ENCODE data around the gene MLH1. TPM values are rescaled to one million over a fixed set of nuclear protein-coding genes. Genes with fewer than 3 reads are reported as not detected.

MLH1 gene
- total and polyA plus RNA-seq, 2 donors (not counting 1 experiment from before 2014, with no cell fraction given) = 34.4 to 62.3 TPM

- Histone ChIP-seq H3K27me3 (ENCODE audit: control insufficient read depth, insufficient read depth, low read length) (no peaks in the 10 kb centered on the region), H3K9me3 (ENCODE audit: control insufficient read depth, insufficient read depth, low read depth, low read length) (no peaks in the 10 kb centered on the region), H3K4me2 (ENCODE audit: extremely low read depth, insufficient read depth, low read length) (no peak overlapping the region), H3K36me3 (ENCODE audit: control insufficient read depth, insufficient read depth, low read length) (peaks cover 5% of the 10 kb centered on the region), H4K20me1 (ENCODE audit: control insufficient read depth, extremely low read depth, insufficient read depth, low read length) (no peaks in the 10 kb centered on the region), H3K4me3 (replicated peaks in 1 of 4; ENCODE audit: control extremely low read depth in 1 of 4, insufficient read depth in 1 of 4, low read depth in 3 of 4, low read length in 4 of 4) (no peak overlapping the region), H3K27ac (ENCODE audit: insufficient read depth, low read length) (no peak overlapping the region), H3K4me1 (ENCODE audit: control insufficient read depth, extremely low read depth, insufficient read depth, low read length) (peaks cover 2% of the 10 kb centered on the region), H2AFZ (ENCODE audit: low read length) (no peak overlapping the region), H3K9ac (ENCODE audit: insufficient read depth, low read length) (no peak overlapping the region), H3K79me2 (ENCODE audit: control insufficient read depth, insufficient read depth, low read length) (no peaks in the 10 kb centered on the region)
- TF ChIP-seq CTCF (conservative IDR thresholded peaks at IDR 0.05 in 1 of 2, IDR thresholded peaks at IDR 0.05 in 1 of 2; ENCODE audit: low read depth in 1 of 2, low read length in 2 of 2) (no peak), EZH2 (IDR thresholded peaks at IDR 0.05; ENCODE audit: low read length, missing control alignments) (no peak)
- DNase-seq (ENCODE audit: low read depth in 2 of 2) = peak in 1 of 2 donors; percentile 64
Measured at GRCh38 chr3:37032961-37033360, 39.6 kb downstream of the MLH1 start.

GRCh38 chr3:37037352-37037751, 44.0 kb downstream of the MLH1 start:
- no peaks in the 10 kb centered on the region for H3K9me3 ChIP-seq (ENCODE audit: control insufficient read depth, insufficient read depth, low read depth, low read length)
- no peak overlapping the region for H3K9ac ChIP-seq (ENCODE audit: insufficient read depth, low read length)
- peaks cover 6% of the 10 kb centered on the region for H3K36me3 ChIP-seq (ENCODE audit: control insufficient read depth, insufficient read depth, low read length)
- H3K4me3 ChIP-seq (replicated peaks in 1 of 4; ENCODE audit: control extremely low read depth in 1 of 4, insufficient read depth in 1 of 4, low read depth in 3 of 4, low read length in 4 of 4) = no peak overlapping the region
- no peak overlapping the region for H3K27ac ChIP-seq (ENCODE audit: insufficient read depth, low read length)
- no peak overlapping the region for H2AFZ ChIP-seq (ENCODE audit: low read length)
- no peaks in the 10 kb centered on the region for H3K79me2 ChIP-seq (ENCODE audit: control insufficient read depth, insufficient read depth, low read length)
- no peak for DNase-seq (ENCODE audit: low read depth in 2 of 2)
- no peaks in the 10 kb centered on the region for H3K27me3 ChIP-seq (ENCODE audit: control insufficient read depth, insufficient read depth, low read length)
- H4K20me1 ChIP-seq (ENCODE audit: control insufficient read depth, extremely low read depth, insufficient read depth, low read length) = no peaks in the 10 kb centered on the region
- H3K4me1 ChIP-seq (ENCODE audit: control insufficient read depth, extremely low read depth, insufficient read depth, low read length) = peaks cover 2% of the 10 kb centered on the region
- no peak overlapping the region for H3K4me2 ChIP-seq (ENCODE audit: extremely low read depth, insufficient read depth, low read length)
- TF ChIP-seq CTCF (conservative IDR thresholded peaks at IDR 0.05 in 1 of 2, IDR thresholded peaks at IDR 0.05 in 1 of 2; ENCODE audit: low read depth in 1 of 2, low read length in 2 of 2) (no peak), EZH2 (IDR thresholded peaks at IDR 0.05; ENCODE audit: low read length, missing control alignments) (no peak)

- H3K27me3 ChIP-seq (ENCODE audit: control insufficient read depth, insufficient read depth, low read length) = no peaks in the 10 kb centered on the region
- peaks cover 6% of the 10 kb centered on the region for H3K36me3 ChIP-seq (ENCODE audit: control insufficient read depth, insufficient read depth, low read length)
- H3K79me2 ChIP-seq (ENCODE audit: control insufficient read depth, insufficient read depth, low read length) = no peaks in the 10 kb centered on the region
- H3K4me3 ChIP-seq (replicated peaks in 1 of 4; ENCODE audit: control extremely low read depth in 1 of 4, insufficient read depth in 1 of 4, low read depth in 3 of 4, low read length in 4 of 4) = no peak overlapping the region
- no peak overlapping the region for H3K27ac ChIP-seq (ENCODE audit: insufficient read depth, low read length)
- H3K9ac ChIP-seq (ENCODE audit: insufficient read depth, low read length) = no peak overlapping the region
- H4K20me1 ChIP-seq (ENCODE audit: control insufficient read depth, extremely low read depth, insufficient read depth, low read length) = no peaks in the 10 kb centered on the region
- peaks cover 2% of the 10 kb centered on the region for H3K4me1 ChIP-seq (ENCODE audit: control insufficient read depth, extremely low read depth, insufficient read depth, low read length)
- H2AFZ ChIP-seq (ENCODE audit: low read length) = no peak overlapping the region
- no peak for DNase-seq (ENCODE audit: low read depth in 2 of 2)
- no peak overlapping the region for H3K4me2 ChIP-seq (ENCODE audit: extremely low read depth, insufficient read depth, low read length)
- no peaks in the 10 kb centered on the region for H3K9me3 ChIP-seq (ENCODE audit: control insufficient read depth, insufficient read depth, low read depth, low read length)
- TF ChIP-seq CTCF (conservative IDR thresholded peaks at IDR 0.05 in 1 of 2, IDR thresholded peaks at IDR 0.05 in 1 of 2; ENCODE audit: low read depth in 1 of 2, low read length in 2 of 2) = no peak
Measured at GRCh38 chr3:37039161-37039846, 46.0 kb downstream of the MLH1 start.

Data from fibroblast of lung (primary cell).